Central memory CD8-positive, alpha-beta T cell (primary cell): ENCODE results near the gene ENPP6.
"Not testable (repeated sequence)": the region's sequence is repeated elsewhere in the genome, so short reads cannot be mapped to it uniquely, and the experiment has no call there.

Experiments
- ATAC-seq: fragments of 150-1000 bp; cut with Tn5 transposase; replicated peaks from 2 replicates; pipeline ENCODE4 v1.10.0; 2022; ENCODE audit warnings: mild to moderate bottlenecking, moderate FRiP score, moderate number of reproducible peaks; ENCODE audit not compliant: poor library complexity, severe bottlenecking; ENCODE audit errors: extremely low read depth
- DNase-seq, 2 donors: peaks; one replicate each; pipeline ENCODE4 v3.0.0; 2021; ENCODE audit warnings: low spot score in 2 of 2
- H3K27ac Mint-ChIP-seq: one replicate; pipeline ENCODE4 v1.8.0; 2022; ENCODE audit warnings: low read depth, mild to moderate bottlenecking, moderate library complexity, mixed read lengths
- H3K27me3 Mint-ChIP-seq: one replicate; pipeline ENCODE4 v1.8.0; 2022; ENCODE audit warnings: mixed read lengths
- H3K36me3 Mint-ChIP-seq: one replicate; pipeline ENCODE4 v1.8.0; 2022; ENCODE audit warnings: mild to moderate bottlenecking, moderate library complexity, mixed read lengths; ENCODE audit not compliant: insufficient read depth
- H3K4me1 Mint-ChIP-seq: one replicate; pipeline ENCODE4 v1.8.0; 2022; ENCODE audit warnings: mixed read lengths
- H3K4me3 Mint-ChIP-seq: one replicate; pipeline ENCODE4 v1.8.0; 2022; ENCODE audit warnings: mild to moderate bottlenecking, moderate library complexity, mixed read lengths
- H3K9me3 Mint-ChIP-seq: one replicate; pipeline ENCODE4 v1.8.0; 2022; ENCODE audit warnings: mixed read lengths

ENPP6 gene

DNA sequence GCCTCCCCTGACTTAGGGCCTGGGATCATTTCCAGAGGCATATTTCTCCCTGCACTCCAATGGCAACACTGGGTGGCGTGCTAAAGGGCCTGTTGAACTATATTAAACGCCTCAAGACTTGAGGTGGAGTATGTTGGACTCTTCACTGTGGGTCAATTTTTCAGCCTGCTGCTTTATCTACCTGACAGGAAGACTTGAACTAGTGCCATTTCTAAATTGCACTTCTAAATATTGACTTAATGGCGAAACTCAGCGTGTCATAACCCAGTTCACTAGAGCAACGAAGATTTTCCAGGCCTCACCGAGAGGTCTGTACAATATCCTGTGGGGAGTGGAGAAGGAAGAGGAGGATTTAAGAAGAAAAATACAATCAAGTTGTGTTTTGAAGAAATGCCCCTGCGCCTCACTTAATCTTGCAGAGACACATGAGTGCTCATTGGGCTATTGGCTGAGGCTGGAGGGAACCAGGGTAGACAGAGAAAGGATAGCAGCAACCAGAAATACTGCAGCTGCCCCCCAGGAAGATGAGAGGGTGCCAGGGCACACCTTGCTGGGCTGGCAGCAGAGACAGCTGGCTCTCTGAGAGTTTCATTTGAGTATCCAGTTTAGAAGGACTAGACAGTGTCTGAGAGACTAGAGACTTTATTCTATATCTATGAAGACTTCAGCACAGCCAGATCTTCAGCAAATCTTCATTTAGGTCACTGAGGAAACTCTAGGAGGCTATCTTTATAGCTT lies 67.4 kb downstream of the ENPP6 start:
- no peak overlapping the region for H3K4me3 Mint-ChIP-seq
- H3K27ac Mint-ChIP-seq = no peak overlapping the region

GRCh38 chr4:184148738-184149637 lies 68.7 kb downstream of the ENPP6 start:
- no peak for DNase-seq
- ATAC-seq = no peak
- H3K27ac Mint-ChIP-seq = no peak overlapping the region
- no peaks in the 10 kb centered on the region for H3K4me1 Mint-ChIP-seq
- H3K27me3 Mint-ChIP-seq = peaks cover 43% of the 10 kb centered on the region
- no peak overlapping the region for H3K4me3 Mint-ChIP-seq
- no peaks in the 10 kb centered on the region for H3K36me3 Mint-ChIP-seq
- no peaks in the 10 kb centered on the region for H3K9me3 Mint-ChIP-seq

More for the DNA sequence above, 67.4 kb downstream of the ENPP6 start:
- no peaks in the 10 kb centered on the region for H3K9me3 Mint-ChIP-seq
- H3K4me1 Mint-ChIP-seq = no peaks in the 10 kb centered on the region
- no peak for ATAC-seq
- peaks cover 34% of the 10 kb centered on the region for H3K27me3 Mint-ChIP-seq
- H3K36me3 Mint-ChIP-seq = no peaks in the 10 kb centered on the region
- DNase-seq = no peak

- DNase-seq = no peak
- Mint-ChIP-seq H3K27me3 (peaks cover 51% of the 10 kb centered on the region), H3K27ac (no peak overlapping the region), H3K36me3 (no peaks in the 10 kb centered on the region), H3K4me1 (no peaks in the 10 kb centered on the region), H3K4me3 (no peak overlapping the region), H3K9me3 (no peaks in the 10 kb centered on the region)
- no peak for ATAC-seq
Observed at GRCh38 chr4:184147858-184148737, 69.6 kb downstream of the ENPP6 start.

DNA sequence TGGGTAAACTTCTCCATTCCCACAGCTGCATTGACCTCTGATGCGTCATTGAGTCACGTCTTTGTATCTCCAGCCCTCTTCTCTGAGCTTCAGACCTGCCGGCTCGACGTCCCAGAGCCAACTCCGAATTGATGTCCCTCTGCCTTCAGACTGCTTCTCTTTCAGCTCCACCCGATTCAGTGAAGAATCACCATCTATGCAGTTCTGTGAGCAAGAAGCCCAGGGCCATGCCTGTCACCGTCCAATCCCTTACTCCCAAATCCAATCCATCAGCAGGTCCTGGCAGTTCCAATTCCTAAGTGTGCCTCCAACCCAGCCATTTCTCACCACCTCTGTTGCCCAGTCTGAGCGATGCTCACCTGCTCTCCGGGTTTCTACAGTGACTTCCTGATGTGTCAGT lies 70.7 kb downstream of the ENPP6 start:
- Mint-ChIP-seq H3K9me3 (no peaks in the 10 kb centered on the region), H3K27ac (no peak overlapping the region), H3K4me3 (no peak overlapping the region), H3K27me3 (peaks cover 54% of the 10 kb centered on the region), H3K4me1 (no peaks in the 10 kb centered on the region), H3K36me3 (no peaks in the 10 kb centered on the region)
- DNase-seq (no peak), ATAC-seq (no peak)

- ATAC-seq = no peak
- H3K27ac Mint-ChIP-seq = no peak overlapping the region
- no peaks in the 10 kb centered on the region for H3K36me3 Mint-ChIP-seq
- no peaks in the 10 kb centered on the region for H3K9me3 Mint-ChIP-seq
- H3K4me1 Mint-ChIP-seq = no peaks in the 10 kb centered on the region
- H3K4me3 Mint-ChIP-seq = no peak overlapping the region
- no peak for DNase-seq
- peaks cover 53% of the 10 kb centered on the region for H3K27me3 Mint-ChIP-seq
Observed at GRCh38 chr4:184145596-184145995, 72.1 kb downstream of the ENPP6 start.

- Mint-ChIP-seq H3K9me3 (no peaks in the 10 kb centered on the region), H3K27ac (no peak overlapping the region), H3K4me3 (no peak overlapping the region), H3K27me3 (peaks cover 53% of the 10 kb centered on the region), H3K4me1 (no peaks in the 10 kb centered on the region), H3K36me3 (no peaks in the 10 kb centered on the region)
- no peak for DNase-seq
- ATAC-seq = no peak
Observed at GRCh38 chr4:184143770-184144564, 73.7 kb downstream of the ENPP6 start.

DNA sequence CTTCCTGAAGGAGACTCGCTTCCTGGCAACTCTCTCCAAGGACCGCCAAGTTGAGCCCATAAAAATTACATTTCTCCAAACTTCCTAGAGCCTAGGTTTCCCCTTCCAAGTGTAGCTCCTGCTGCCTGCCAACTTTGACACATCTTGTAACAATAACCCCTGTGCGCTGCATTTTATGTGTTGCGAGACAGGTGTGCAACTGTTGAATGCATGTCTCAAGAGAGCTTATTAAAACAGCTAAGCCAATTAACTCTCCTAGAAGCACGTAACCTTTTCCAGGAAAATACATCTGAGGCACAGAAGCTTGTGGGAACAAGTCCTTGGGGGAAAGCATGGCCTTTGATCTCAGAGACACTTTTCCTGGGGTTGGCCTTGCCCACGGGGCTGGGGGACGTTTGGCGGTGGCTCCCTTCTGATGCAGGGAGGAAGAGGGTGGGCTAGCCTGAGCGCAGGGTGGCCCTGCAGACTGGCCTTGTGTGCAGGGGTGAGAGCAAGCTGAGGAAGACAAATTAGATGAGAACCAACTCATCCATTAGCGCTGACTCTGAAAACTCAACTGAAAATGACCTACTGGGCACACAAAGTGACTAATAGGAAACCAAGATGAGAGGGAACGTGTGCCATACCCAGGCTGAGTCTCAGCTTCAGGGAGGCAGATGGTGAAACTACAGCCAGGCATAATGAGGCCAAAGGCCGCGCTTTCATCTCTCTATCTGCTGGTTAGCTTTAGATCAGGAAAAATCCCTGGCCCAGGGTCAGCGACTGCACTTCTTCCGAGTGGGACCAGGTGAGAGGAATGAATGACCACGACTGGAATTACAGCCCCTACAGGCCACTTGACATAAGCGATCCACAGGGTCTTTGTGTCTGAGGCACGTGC lies 75.3 kb downstream of the ENPP6 start:
- Mint-ChIP-seq H3K27ac (no peak overlapping the region), H3K27me3 (peaks cover 47% of the 10 kb centered on the region), H3K9me3 (no peaks in the 10 kb centered on the region), H3K4me1 (no peaks in the 10 kb centered on the region), H3K4me3 (no peak overlapping the region), H3K36me3 (no peaks in the 10 kb centered on the region)
- ATAC-seq (no peak), DNase-seq (no peak)

DNA sequence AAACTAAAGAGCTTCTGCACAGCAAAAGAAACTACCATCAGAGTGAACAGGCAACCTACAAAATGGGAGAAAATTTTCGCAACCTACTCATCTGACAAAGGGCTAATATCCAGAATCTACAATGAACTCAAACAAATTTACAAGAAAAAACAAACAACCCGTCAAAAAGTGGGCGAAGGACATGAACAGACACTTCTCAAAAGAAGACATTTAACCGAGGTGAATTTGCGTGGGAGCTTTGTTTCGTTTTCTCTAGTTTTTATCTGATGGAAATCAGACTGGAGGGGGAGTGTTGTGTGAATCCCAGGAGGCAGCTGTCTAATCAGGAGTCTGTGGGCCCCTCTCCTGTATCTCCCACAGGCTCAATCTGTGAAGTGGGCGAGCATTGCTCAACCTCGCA lies 76.8 kb downstream of the ENPP6 start:
- not testable (repeated sequence) for DNase-seq, H3K27ac Mint-ChIP-seq, H3K4me3 Mint-ChIP-seq, H3K36me3 Mint-ChIP-seq, H3K4me1 Mint-ChIP-seq, ATAC-seq
- H3K9me3 Mint-ChIP-seq = peaks cover 12% of the 10 kb centered on the region
- H3K27me3 Mint-ChIP-seq = peaks cover 51% of the 10 kb centered on the region

GRCh38 chr4:184136525-184136924 lies 81.1 kb downstream of the ENPP6 start:
- no peak for ATAC-seq
- no peak for DNase-seq
- Mint-ChIP-seq H3K4me1 (no peaks in the 10 kb centered on the region), H3K27ac (no peak overlapping the region), H3K4me3 (no peak overlapping the region), H3K27me3 (peaks cover 34% of the 10 kb centered on the region), H3K36me3 (no peaks in the 10 kb centered on the region), H3K9me3 (peaks cover 14% of the 10 kb centered on the region)

DNA sequence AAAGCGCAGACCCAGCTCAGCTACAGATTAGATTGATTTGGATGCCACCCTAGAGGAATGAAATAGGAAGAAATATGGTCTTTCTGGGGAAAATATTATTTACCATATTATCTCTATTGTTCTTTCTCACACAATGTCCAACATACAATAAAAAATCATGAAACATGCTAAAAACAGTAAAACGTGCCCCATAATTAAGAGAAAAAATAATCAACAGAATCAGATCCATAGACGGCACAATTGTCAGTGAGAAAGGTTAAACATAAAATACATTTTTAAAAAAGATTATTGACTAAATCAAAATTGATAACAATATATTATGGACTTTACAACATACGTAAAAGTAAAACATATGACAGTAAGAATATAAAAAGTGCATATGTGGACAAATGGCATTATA lies 90.9 kb downstream of the ENPP6 start:
- H3K36me3 Mint-ChIP-seq = no peaks in the 10 kb centered on the region
- ATAC-seq (no peak), DNase-seq (no peak)
- H3K27ac Mint-ChIP-seq = no peak overlapping the region
- H3K27me3 Mint-ChIP-seq = peaks cover 58% of the 10 kb centered on the region
- no peaks in the 10 kb centered on the region for H3K9me3 Mint-ChIP-seq
- no peaks in the 10 kb centered on the region for H3K4me1 Mint-ChIP-seq
- no peak overlapping the region for H3K4me3 Mint-ChIP-seq

GRCh38 chr4:184122631-184123408 lies 94.9 kb downstream of the ENPP6 start:
- no peak for ATAC-seq
- Mint-ChIP-seq H3K4me1 (no peaks in the 10 kb centered on the region), H3K27me3 (peaks cover 42% of the 10 kb centered on the region), H3K27ac (no peak overlapping the region), H3K36me3 (peaks cover 2% of the 10 kb centered on the region), H3K4me3 (no peak overlapping the region), H3K9me3 (no peaks in the 10 kb centered on the region)
- DNase-seq = no peak
